ENCODE results near the gene TAF4.

DNA sequence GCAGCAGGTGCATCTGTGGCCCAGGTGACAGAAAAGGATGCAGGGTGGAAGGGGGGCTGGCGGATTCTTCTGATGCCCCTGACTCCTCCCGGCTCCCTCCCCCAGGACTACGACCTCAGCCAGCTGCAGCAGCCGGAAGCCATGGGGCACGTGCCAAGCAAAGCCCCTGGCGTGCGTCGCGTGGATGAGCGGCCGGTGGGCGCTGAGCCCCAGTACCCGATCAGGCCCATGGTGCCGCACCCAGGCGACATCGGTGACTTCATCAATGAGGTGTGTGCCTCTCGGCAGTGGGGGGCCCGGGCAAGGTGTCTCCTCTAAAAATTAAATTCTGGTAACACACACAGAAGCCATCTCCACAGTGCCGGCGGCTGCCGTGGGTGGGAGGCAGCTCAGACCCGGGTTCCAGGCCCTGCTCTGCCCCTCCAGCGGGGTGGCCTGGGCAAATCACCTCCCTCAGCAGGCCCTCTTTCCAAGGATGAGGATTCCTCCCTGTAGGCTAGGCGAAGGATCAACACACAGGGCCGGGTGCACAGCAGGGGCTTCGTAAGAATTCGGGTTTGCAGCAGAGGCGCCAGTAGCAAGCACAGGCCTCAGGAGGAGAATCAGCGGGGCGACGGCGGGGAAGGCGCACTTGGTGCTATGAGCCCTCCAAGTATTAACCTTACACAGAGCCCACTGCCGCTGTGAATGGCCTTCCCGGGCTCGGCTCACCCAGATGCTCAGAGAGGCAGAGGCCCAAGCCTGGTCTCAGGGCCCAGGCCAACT, 131.5 kb downstream of the TAF4 start:
- TF ChIP-seq RARB (CRISPR knock-in tag; IDR thresholded peaks at IDR 0.05): no peak
- no peak for TF ChIP-seq ZFP3 (CRISPR knock-in tag; IDR thresholded peaks at IDR 0.05)
- TF ChIP-seq SNAI2 (CRISPR knock-in tag; IDR thresholded peaks at IDR 0.05): no peak
- no peak for TF ChIP-seq ARNTL (CRISPR knock-in tag; IDR thresholded peaks at IDR 0.05; ENCODE audit: borderline replicate concordance, low read depth)
- TF ChIP-seq TCF4 (CRISPR knock-in tag; IDR thresholded peaks at IDR 0.05; ENCODE audit: borderline replicate concordance): no peak
- TF ChIP-seq, protein P1, sequence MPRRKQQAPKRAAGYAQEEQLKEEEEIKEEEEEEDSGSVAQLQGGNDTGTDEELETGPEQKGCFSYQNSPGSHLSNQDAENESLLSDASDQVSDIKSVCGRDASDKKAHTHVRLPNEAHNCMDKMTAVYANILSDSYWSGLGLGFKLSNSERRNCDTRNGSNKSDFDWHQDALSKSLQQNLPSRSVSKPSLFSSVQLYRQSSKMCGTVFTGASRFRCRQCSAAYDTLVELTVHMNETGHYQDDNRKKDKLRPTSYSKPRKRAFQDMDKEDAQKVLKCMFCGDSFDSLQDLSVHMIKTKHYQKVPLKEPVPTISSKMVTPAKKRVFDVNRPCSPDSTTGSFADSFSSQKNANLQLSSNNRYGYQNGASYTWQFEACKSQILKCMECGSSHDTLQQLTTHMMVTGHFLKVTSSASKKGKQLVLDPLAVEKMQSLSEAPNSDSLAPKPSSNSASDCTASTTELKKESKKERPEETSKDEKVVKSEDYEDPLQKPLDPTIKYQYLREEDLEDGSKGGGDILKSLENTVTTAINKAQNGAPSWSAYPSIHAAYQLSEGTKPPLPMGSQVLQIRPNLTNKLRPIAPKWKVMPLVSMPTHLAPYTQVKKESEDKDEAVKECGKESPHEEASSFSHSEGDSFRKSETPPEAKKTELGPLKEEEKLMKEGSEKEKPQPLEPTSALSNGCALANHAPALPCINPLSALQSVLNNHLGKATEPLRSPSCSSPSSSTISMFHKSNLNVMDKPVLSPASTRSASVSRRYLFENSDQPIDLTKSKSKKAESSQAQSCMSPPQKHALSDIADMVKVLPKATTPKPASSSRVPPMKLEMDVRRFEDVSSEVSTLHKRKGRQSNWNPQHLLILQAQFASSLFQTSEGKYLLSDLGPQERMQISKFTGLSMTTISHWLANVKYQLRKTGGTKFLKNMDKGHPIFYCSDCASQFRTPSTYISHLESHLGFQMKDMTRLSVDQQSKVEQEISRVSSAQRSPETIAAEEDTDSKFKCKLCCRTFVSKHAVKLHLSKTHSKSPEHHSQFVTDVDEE (CRISPR knock-in tag; IDR thresholded peaks at IDR 0.05): no peak
